K562 (cell line): ENCODE measurements around the gene PKDCC. TPM values are rescaled to one million over a fixed set of nuclear protein-coding genes. Genes with fewer than 3 reads are reported as not detected.

Source experiments
- ATAC-seq: fragments of 200-7000 bp; cut with Tn5 transposase; 3 replicates; pipeline ENCODE4 v1.9.1; 2020; ENCODE audit warnings: moderate library complexity
- BruUV-seq: library from RNA; stranded (reverse); fragments of 400-500 nt; replicated peaks from 2 replicates; lab custom pipeline; 2021; lab: Mats Ljungman, UMichigan
- CTCF ChIA-PET: fragments of 300-600 bp; formaldehyde crosslinking; extraction: SDS; loops from one replicate; lab custom pipeline; 2021; ENCODE audit warnings: low intra/inter-chr PET ratio; lab: Yijun Ruan, JAX
- POLR2A ChIA-PET: fragments of 300-600, 350-650 bp; sonication (Branson Sonifier 250); formaldehyde crosslinking; extraction: SDS; loops from one replicate; lab custom pipeline; 2021; ENCODE audit warnings: antibody characterized with exemption, inconsistent platforms; lab: Yijun Ruan, JAX
- DNase-seq, 4 experiments: peaks; one replicate each; pipeline versions ENCODE4 v3.0.0 to v3.0.0-alpha.2; 2011 to 2018; ENCODE audit warnings: low spot score in 3 of 4, mixed read lengths in 3 of 4; ENCODE audit errors: extremely low read depth in 1 of 4
- FAIRE-seq: peaks from 2 replicates; lab custom pipeline; 2011; peaks lifted over from hg19 to GRCh38; lab: Jason Lieb, UNC
- H2AFZ ChIP-seq: 2 replicates; pipeline ENCODE4 v1.6.0; 2011; ENCODE audit warnings: low read depth, low read length, control low read depth, inconsistent platforms
- H3K27ac ChIP-seq: fragments of 200-600 bp; 3 replicates; pipeline ENCODE4 v1.8.0; 2011; ENCODE audit warnings: low read depth, mild to moderate bottlenecking, control low read depth, inconsistent platforms, low read length, moderate library complexity, mixed read lengths; ENCODE audit errors: extremely low read depth
- H3K27me3 ChIP-seq, 2 experiments: fragments of 300-600 bp in 1 of 2; 2 replicates in 1 of 2; 3 replicates in 1 of 2; pipeline versions ENCODE4 v1.6.0 to v1.8.0; 2011; ENCODE audit warnings: inconsistent platforms in 2 of 2, low read length in 2 of 2, mild to moderate bottlenecking in 1 of 2, mixed read lengths in 1 of 2, moderate library complexity in 1 of 2; ENCODE audit not compliant: control insufficient read depth in 2 of 2, insufficient read depth in 2 of 2
- H3K36me3 ChIP-seq: fragments of 300-600 bp; 3 replicates; pipeline ENCODE4 v1.8.0; 2011; ENCODE audit warnings: mild to moderate bottlenecking, low read length, inconsistent platforms; ENCODE audit not compliant: control insufficient read depth, insufficient read depth
- H3K4me1 ChIP-seq, 2 experiments: fragments of 200-600 bp in 1 of 2; replicated peaks in 1 of 2; 2 replicates in 1 of 2; 3 replicates in 1 of 2; pipeline versions ENCODE4 v1.5.1 to v1.8.0; 2011; ENCODE audit warnings: inconsistent platforms in 2 of 2, low read length in 2 of 2, mild to moderate bottlenecking in 1 of 2, mixed read lengths in 1 of 2, moderate library complexity in 1 of 2; ENCODE audit not compliant: control insufficient read depth in 2 of 2, insufficient read depth in 2 of 2
- H3K4me2 ChIP-seq: 2 replicates; pipeline ENCODE4 v1.6.1; 2011; ENCODE audit warnings: low read length, control low read depth, inconsistent platforms, mixed read lengths; ENCODE audit not compliant: insufficient read depth
- H3K4me3 ChIP-seq: fragments of 200-600 bp; sonication (generic), shearing (Covaris generic); 2 replicates; pipeline ENCODE4 v1.5.1; 2016; ENCODE audit warnings: control low read depth, inconsistent platforms
- H3K79me2 ChIP-seq: fragments of 200-600 bp; 3 replicates; pipeline ENCODE4 v1.8.0; 2011; ENCODE audit warnings: low read length, inconsistent platforms; ENCODE audit not compliant: control insufficient read depth, insufficient read depth
- H3K9ac ChIP-seq, 2 experiments: 2 replicates each; pipeline versions ENCODE4 v1.6.0 to v1.6.1; 2011; ENCODE audit warnings: low read depth in 2 of 2, low read length in 2 of 2, control low read depth in 1 of 2, inconsistent platforms in 1 of 2, mild to moderate bottlenecking in 1 of 2, mixed read lengths in 1 of 2; ENCODE audit not compliant: insufficient read depth in 1 of 2
- H3K9me1 ChIP-seq: one replicate; pipeline ENCODE4 v1.6.0; 2011; ENCODE audit warnings: inconsistent platforms, mild to moderate bottlenecking, low read length, moderate library complexity; ENCODE audit not compliant: control insufficient read depth, insufficient read depth
- H3K9me3 ChIP-seq: replicated peaks from 2 replicates; pipeline ENCODE4 v1.5.1; 2011; ENCODE audit warnings: low read depth, low read length, inconsistent platforms; ENCODE audit not compliant: control insufficient read depth, insufficient read depth
- H4K20me1 ChIP-seq: replicated peaks from 2 replicates; pipeline ENCODE4 v1.6.1; 2011; ENCODE audit warnings: low read length, inconsistent platforms, mixed read lengths; ENCODE audit not compliant: control insufficient read depth, insufficient read depth
- EP400 ChIP-seq: fragments of 450-650 bp; IDR thresholded peaks from 2 replicates; pipeline ENCODE4 v1.6.1; 2017; ENCODE audit warnings: antibody characterized with exemption, mild to moderate bottlenecking, moderate library complexity
- FOXA3 ChIP-seq, 2 experiments: fragments of 450-650 bp in 1 of 2; sonication (generic) in 1 of 2; formaldehyde crosslinking; IDR thresholded peaks in 1 of 2; conservative IDR thresholded peaks in 1 of 2; 2 replicates each; pipeline versions ENCODE4 v1.4.0 to v1.8.0; 2020 to 2022; ENCODE audit warnings: mild to moderate bottlenecking in 2 of 2, missing genetic modification reagents in 1 of 2
- GATAD2B ChIP-seq: fragments of 450-650 bp; IDR thresholded peaks from 2 replicates; pipeline ENCODE4 v1.6.1; 2017; ENCODE audit warnings: mild to moderate bottlenecking, borderline replicate concordance
- MEIS2 ChIP-seq: fragments of 450-650 bp; IDR thresholded peaks from 2 replicates; pipeline ENCODE4 v1.6.1; 2014; ENCODE audit warnings: mild to moderate bottlenecking; ENCODE audit not compliant: partially characterized antibody
- NR1H2 ChIP-seq: sonication (generic); formaldehyde crosslinking; IDR thresholded peaks from 2 replicates; pipeline ENCODE4 v1.4.0; 2020; ENCODE audit warnings: mild to moderate bottlenecking, missing genetic modification reagents
- SMARCC2 ChIP-seq: fragments of 450-650 bp; IDR thresholded peaks from 2 replicates; pipeline ENCODE4 v1.6.1; 2017; ENCODE audit warnings: antibody characterized with exemption, moderate library complexity, mild to moderate bottlenecking, low read depth
- SMC3 ChIP-seq: conservative IDR thresholded peaks from 2 replicates; pipeline ENCODE4 v1.6.1; 2011; ENCODE audit warnings: low read depth, low read length, improper control_type of control experiment; ENCODE audit not compliant: insufficient read depth
- TCF7 ChIP-seq: sonication (generic); IDR thresholded peaks from 2 replicates; pipeline ENCODE4 v1.6.1; 2016; ENCODE audit warnings: antibody characterized with exemption, borderline replicate concordance
- WGBS: fragments of 100-300 bp; shearing (Covaris generic); methylation state at CpG from one replicate; pipeline ENCODE4 v1.1.6; 2016; ENCODE audit warnings: low coverage, mixed read lengths; ENCODE audit not compliant: insufficient coverage; ENCODE audit errors: missing lambda C conversion rate; 5-methylcytosine and 5-hydroxymethylcytosine counted together
- in situ Hi-C: fragments of 300-500 bp; cut with MboI; formaldehyde crosslinking; loops from 4 replicates; pipeline ENCODE4 v1.15.0; 2018; ENCODE audit warnings: inconsistent platforms, mixed read lengths
- intact Hi-C: fragments of 100-400 bp; cut with micrococcal nuclease; formaldehyde crosslinking; loops from 2 replicates; pipeline ENCODE4 v1.14.2; 2022
- polyA plus RNA-seq, 8 experiments: library from polyadenylated mRNA; depleted of rRNA in 4 of 8; stranded (reverse) in 5 of 8; unstranded in 3 of 8; fragments of >200 nt; fragmentation: Nextera tagmentation in 2 of 8; fragmentation: Illumina TruSeq in 1 of 8; extraction: Ambion mirVana in 2 of 8; extraction: Trizol in 1 of 8; gene quantifications; 2 replicates each; pipeline versions ENCODE4 v1.2.1 to v1.2.3, GENCODE V29; 2011 to 2014; ENCODE audit warnings: inconsistent platforms in 1 of 8, missing spikeins in 1 of 8
- total RNA-seq, 7 experiments: library from RNA; depleted of rRNA in 6 of 7; stranded (reverse); fragments of >200 nt in 6 of 7; fragmentation: Illumina TruSeq in 2 of 7; extraction: Trizol in 2 of 7; gene quantifications; 2 replicates each; pipeline versions ENCODE4 v1.2.1 to v1.2.3, GENCODE V29; 2011 to 2021; ENCODE audit warnings: low replicate concordance in 1 of 7

The PKDCC gene
- total and polyA plus RNA-seq, 9 of the 15 experiments (the other 6 are each of a cell fraction or from before 2014, with no cell fraction given): 0.62 to 14.8 (median 1.3) TPM; not detected in 2

- TF ChIP-seq NR1H2 (CRISPR knock-in tag) (no peak), SMARCC2 (no peak), GATAD2B (peak; percentile 70; the same call in 1 of the 2 replicates), FOXA3 (CRISPR knock-in tag; conservative IDR thresholded peaks at IDR 0.05 in 1 of 2, IDR thresholded peaks at IDR 0.05 in 1 of 2) (0 out of 4 replicates have a peak, but pooled peaks of 1 of the 2 experiments have one; percentile 10), EP400 (0 out of 2 replicates have a peak, but pooled peaks have one; percentile 13), SMC3 (peak; percentile 84)
These were observed 48.1 kb downstream of the PKDCC start (continued) for GRCh38 chr2:42095923-42096408.

- Histone ChIP-seq H3K27me3 (peaks cover 0 to 2% of the 10 kb centered on the region in 2 experiments; a peak in 1 of 5 replicates), H2AFZ (no peak overlapping the region), H3K4me1 (peaks cover 0 to 4% of the 10 kb centered on the region in 2 experiments; a peak in 3 of 5 replicates), H3K79me2 (no peaks in the 10 kb centered on the region), H3K36me3 (no peaks in the 10 kb centered on the region), H3K9me3 (no peaks in the 10 kb centered on the region; the same call in 1 of the 2 replicates), H3K9me1 (no peaks in the 10 kb centered on the region), H3K4me3 (no peak overlapping the region), H4K20me1 (no peaks in the 10 kb centered on the region), H3K9ac (no peak overlapping the region), H3K4me2 (no peak overlapping the region), H3K27ac (no peak overlapping the region)
- ChIA-PET POLR2A (interaction anchor here (0.6 to 0.7 kb wide), 2 partner anchors 87 to 246 kb away, joined by 3 to 4 read pairs; no protein-coding TSS in a partner anchor), CTCF (interaction anchor here (0.6 to 4.4 kb wide), 5 partner anchors 100 to 262 kb away, joined by 3 to 39 read pairs (median 4); no protein-coding TSS in a partner anchor)
- no TSS peak for BruUV-seq
- no peak for DNase-seq
- 10% methylated on average over 10 of the region's 10 CpGs for WGBS
- intact Hi-C loops: loop anchor here (1.0 to 5.0 kb wide), 4 partner anchors 99 to 265 kb away; partner anchors contain the start of gene COX7A2L
- FAIRE-seq: no peak
- TF ChIP-seq TCF7 (no peak), MEIS2 (peak; percentile 19)
- no peak for ATAC-seq
- in situ Hi-C loops: loop anchor here (5.0 to 10.0 kb wide), 3 partner anchors 100 to 228 kb away; no protein-coding TSS in a partner anchor
These were observed 49.2 kb downstream of the PKDCC start for GRCh38 chr2:42096869-42097591.
